GM19328 (cell line): ENCODE data around the gene SPATA2L.
A peak's percentile ranks its signal among the peaks of the same experiment; 100 is the strongest.

ENCODE experiments used
- ATAC-seq: cut with Tn5 transposase; IDR thresholded peaks from one replicate; pipeline ENCODE4 v1.9.1; 2021; ENCODE audit warnings: mild to moderate bottlenecking, moderate library complexity; ENCODE audit not compliant: unreplicated experiment

Gene SPATA2L

GRCh38 chr16:89658221-89658879 is 43.2 kb downstream of the SPATA2L start:
- no peak for ATAC-seq

GRCh38 chr16:89657442-89658220 is 43.9 kb downstream of the SPATA2L start, which contains the start of the genes CHMP1A and SPATA33:
CHMP1A (minus strand) TSS chr16:89657708; CDS start chr16:89657588, 120 bp downstream.
SPATA33 (plus strand) TSS chr16:89657836; CDS start chr16:89657912, 76 bp downstream.
- peak; percentile 82 for ATAC-seq

GRCh38 chr16:89656435-89657121 is 44.9 kb downstream of the SPATA2L start:
- no peak for ATAC-seq

- no peak for ATAC-seq
These were observed 46.4 kb downstream of the SPATA2L start for GRCh38 chr16:89655062-89655643.

GRCh38 chr16:89653656-89654295 is 47.7 kb downstream of the SPATA2L start:
- no peak for ATAC-seq

GRCh38 chr16:89651584-89651983 is 49.9 kb downstream of the SPATA2L start:
- no peak for ATAC-seq

- ATAC-seq, result no peak
These were observed 54.6 kb downstream of the SPATA2L start for GRCh38 chr16:89646906-89647305.
